Naive B cell (primary cell): ENCODE measurements around the gene RYR3. TPM values are rescaled to one million over a fixed set of nuclear protein-coding genes. Genes with fewer than 3 reads are reported as not detected.

Experiments
- ATAC-seq, 2 donors: fragments of 150-1000 bp; cut with Tn5 transposase; 2 replicates each; pipeline ENCODE4 v1.10.0; 2021; ENCODE audit warnings: low read depth in 2 of 2, mild to moderate bottlenecking in 2 of 2, moderate library complexity in 2 of 2
- DNase-seq: peaks from one replicate; pipeline ENCODE4 v3.0.0; 2022
- H3K27ac Mint-ChIP-seq, 6 donors: one replicate each; pipeline ENCODE4 v1.8.0; 2020 to 2022; ENCODE audit warnings: mild to moderate bottlenecking in 6 of 6, mixed read lengths in 6 of 6, moderate library complexity in 5 of 6, inconsistent platforms in 2 of 6
- H3K27me3 Mint-ChIP-seq, 3 donors: one replicate each; pipeline ENCODE4 v1.8.0; 2021 to 2022; ENCODE audit warnings: mixed read lengths in 3 of 3, mild to moderate bottlenecking in 1 of 3
- H3K36me3 Mint-ChIP-seq, 2 donors: one replicate each; pipeline ENCODE4 v1.8.0; 2020 to 2022; ENCODE audit warnings: mixed read lengths in 2 of 2, inconsistent platforms in 1 of 2, mild to moderate bottlenecking in 1 of 2
- H3K4me1 Mint-ChIP-seq, 3 donors: one replicate each; pipeline ENCODE4 v1.8.0; 2020 to 2022; ENCODE audit warnings: mixed read lengths in 3 of 3, inconsistent platforms in 1 of 3, mild to moderate bottlenecking in 1 of 3, moderate library complexity in 1 of 3
- H3K4me3 Mint-ChIP-seq, 8 donors: one replicate each; pipeline ENCODE4 v1.8.0; 2020 to 2022; ENCODE audit warnings: mild to moderate bottlenecking in 8 of 8, mixed read lengths in 8 of 8, moderate library complexity in 8 of 8, inconsistent platforms in 2 of 8
- H3K9me3 Mint-ChIP-seq, 7 donors: one replicate each; pipeline ENCODE4 v1.8.0; 2020 to 2022; ENCODE audit warnings: mixed read lengths in 7 of 7, mild to moderate bottlenecking in 5 of 7, inconsistent platforms in 2 of 7, moderate library complexity in 1 of 7
- polyA plus RNA-seq, 6 donors: library from polyadenylated mRNA; unstranded; fragments of 300-500 nt; fragmentation: Illumina TruSeq; gene quantifications; one replicate each; pipeline ENCODE4 v1.2.3, GENCODE V29; 2021; ENCODE audit warnings: low read depth in 6 of 6

Gene RYR3
- polyA plus RNA-seq, 6 donors from 2014 or later: 0.14 to 0.86 (median 0.23) TPM

- Mint-ChIP-seq H3K4me3 (no peak overlapping the region), H3K4me1 (no peaks in the 10 kb centered on the region), H3K9me3 (peaks cover 0 to 2% (median 0%) of the 10 kb centered on the region in 7 donors), H3K36me3 (no peaks in the 10 kb centered on the region), H3K27me3 (peaks cover 8 to 22% (median 17%) of the 10 kb centered on the region in 3 donors), H3K27ac (no peak overlapping the region)
- DNase-seq (no peak), ATAC-seq (no peak)
These were observed 12.1 kb upstream of the RYR3 start for GRCh38 chr15:33298631-33299030.

DNA sequence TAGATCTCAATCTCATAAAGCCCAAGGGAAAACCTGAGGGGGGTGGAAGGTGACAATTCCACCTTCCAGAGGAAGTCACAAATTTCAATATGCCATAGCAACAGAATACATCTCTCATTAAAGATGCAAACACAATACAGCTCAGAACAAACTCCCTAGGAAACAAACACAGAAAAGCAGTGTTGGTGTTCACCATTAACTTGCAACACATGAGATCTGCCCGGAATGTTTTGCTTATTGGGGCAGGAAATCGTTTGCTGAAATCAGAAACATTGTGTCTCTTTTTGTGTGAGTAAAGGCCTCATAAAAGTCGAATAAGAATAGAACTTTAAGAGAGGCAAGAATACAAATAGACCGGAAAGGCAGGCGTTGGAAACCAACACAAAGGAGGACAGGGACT, 5.8 kb upstream of the RYR3 start:
- DNase-seq: no peak
- H3K27ac Mint-ChIP-seq: no peak overlapping the region
- peaks cover 31 to 42% (median 37%) of the 10 kb centered on the region in 3 donors for H3K27me3 Mint-ChIP-seq
- H3K4me1 Mint-ChIP-seq: peaks cover 0 to under 1% (median 0%) of the 10 kb centered on the region in 3 donors
- peaks cover 0 to 2% (median 0%) of the 10 kb centered on the region in 7 donors for H3K9me3 Mint-ChIP-seq
- H3K4me3 Mint-ChIP-seq: no peak overlapping the region
- H3K36me3 Mint-ChIP-seq: no peaks in the 10 kb centered on the region
- no peak for ATAC-seq

DNA sequence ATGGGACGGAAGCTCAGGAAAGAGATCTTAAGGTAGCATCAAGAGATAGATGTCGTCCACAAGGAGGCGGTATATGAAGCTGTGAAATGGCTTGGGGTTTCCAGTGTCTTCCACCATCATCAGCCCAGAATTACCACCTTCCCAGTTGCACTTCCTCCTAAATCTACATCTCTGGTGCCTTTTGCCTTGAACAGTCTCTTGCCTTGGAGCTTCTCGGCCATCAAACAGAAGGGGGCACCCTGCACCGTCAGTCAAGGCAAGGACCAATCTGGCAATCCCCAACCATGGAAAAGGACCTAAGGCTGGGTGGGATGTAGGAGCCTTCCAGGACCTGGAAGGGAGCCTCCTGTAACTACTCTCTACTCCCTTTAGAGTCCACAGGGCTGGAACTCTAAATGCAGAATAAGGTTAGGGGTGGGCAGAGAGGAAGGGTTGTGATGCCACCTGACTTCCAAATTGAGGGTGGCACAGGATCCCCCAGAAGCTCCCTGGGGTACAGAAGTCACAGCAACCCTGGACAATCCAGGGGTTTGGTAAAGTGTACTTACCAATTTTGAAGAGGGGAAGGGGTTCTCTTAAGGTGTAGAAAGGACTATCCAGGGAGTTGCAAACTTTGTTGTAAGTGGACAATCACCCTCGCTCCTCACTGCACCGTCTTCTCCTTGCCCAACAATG, 1.0 kb upstream of the RYR3 start:
- H3K36me3 Mint-ChIP-seq: peaks cover 0 to 15% of the 10 kb centered on the region in 2 donors
- H3K27ac Mint-ChIP-seq: no peak overlapping the region
- H3K4me3 Mint-ChIP-seq: peak overlapping the region in 1 of 8 donors; percentile 32
- H3K9me3 Mint-ChIP-seq: peaks cover 0 to 5% (median 0%) of the 10 kb centered on the region in 7 donors
- peaks cover 52 to 58% (median 55%) of the 10 kb centered on the region in 3 donors for H3K27me3 Mint-ChIP-seq
- H3K4me1 Mint-ChIP-seq: peaks cover 0 to 11% (median 4%) of the 10 kb centered on the region in 3 donors
- ATAC-seq (no peak), DNase-seq (no peak)

DNA sequence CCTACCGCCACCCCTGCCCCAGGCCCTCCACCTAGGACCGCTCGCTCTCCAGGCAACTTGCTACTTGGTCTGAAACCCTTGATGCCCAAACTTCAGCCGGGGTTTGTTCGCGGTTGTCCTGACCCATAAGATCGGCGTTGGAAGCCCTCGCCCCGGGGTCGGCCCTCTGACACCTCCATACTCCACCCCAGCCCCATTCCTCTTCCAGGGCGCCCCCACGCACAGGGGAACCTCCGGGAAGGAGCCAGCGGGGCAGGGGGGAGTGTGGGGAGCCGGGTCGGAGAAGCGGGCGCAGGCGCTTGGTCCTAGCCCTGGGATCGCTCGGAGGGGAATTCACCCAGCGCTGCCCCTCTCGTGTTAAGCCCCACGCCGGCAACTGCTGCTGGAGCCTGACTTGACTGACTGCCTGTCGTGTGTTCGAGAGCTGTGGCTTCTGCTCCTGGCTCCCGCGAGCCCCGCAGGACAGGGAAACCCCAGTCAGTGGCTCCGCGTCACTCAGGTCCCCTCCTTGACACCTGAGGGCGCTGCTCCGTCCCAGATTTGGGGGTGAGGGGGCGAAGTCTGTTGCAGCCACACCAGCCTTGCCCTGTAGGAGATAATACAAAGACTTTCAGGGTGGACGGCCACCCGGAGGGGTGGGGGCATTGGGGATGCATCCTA, 675 bp downstream of the RYR3 start:
- Mint-ChIP-seq H3K27me3 (peaks cover 41 to 61% (median 58%) of the 10 kb centered on the region in 3 donors), H3K36me3 (peaks cover 0 to 15% of the 10 kb centered on the region in 2 donors)
- ATAC-seq: no peak

GRCh38 chr15:33313491-33313890, 2.7 kb downstream of the RYR3 start:
- no peak overlapping the region for H3K4me3 Mint-ChIP-seq
- peaks cover 0 to 11% (median 4%) of the 10 kb centered on the region in 3 donors for H3K4me1 Mint-ChIP-seq
- no peak overlapping the region for H3K27ac Mint-ChIP-seq
- peaks cover 0 to 15% of the 10 kb centered on the region in 2 donors for H3K36me3 Mint-ChIP-seq
- no peak for ATAC-seq
- peaks cover 45 to 76% (median 73%) of the 10 kb centered on the region in 3 donors for H3K27me3 Mint-ChIP-seq
- DNase-seq: no peak
- H3K9me3 Mint-ChIP-seq: peaks cover 0 to 5% (median 0%) of the 10 kb centered on the region in 7 donors

More for the DNA sequence above, 675 bp downstream of the RYR3 start:
- Mint-ChIP-seq H3K4me1 (peaks cover 0 to 11% (median 4%) of the 10 kb centered on the region in 3 donors), H3K27ac (no peak overlapping the region), H3K4me3 (peak overlapping the region in 1 of 8 donors; percentile 13), H3K9me3 (peaks cover 0 to 5% (median 0%) of the 10 kb centered on the region in 7 donors)
- DNase-seq: no peak

GRCh38 chr15:33314069-33314468, 3.3 kb downstream of the RYR3 start:
- DNase-seq: no peak
- peaks cover 43 to 74% (median 69%) of the 10 kb centered on the region in 3 donors for H3K27me3 Mint-ChIP-seq
- H3K9me3 Mint-ChIP-seq: peaks cover 0 to 5% (median 0%) of the 10 kb centered on the region in 7 donors
- ATAC-seq: no peak
- peak overlapping the region in 1 of 6 donors; percentile 54 for H3K27ac Mint-ChIP-seq
- peaks cover 0 to 15% of the 10 kb centered on the region in 2 donors for H3K36me3 Mint-ChIP-seq
- peaks cover 0 to 11% (median 4%) of the 10 kb centered on the region in 3 donors for H3K4me1 Mint-ChIP-seq
- no peak overlapping the region for H3K4me3 Mint-ChIP-seq

GRCh38 chr15:33315044-33315443, 4.3 kb downstream of the RYR3 start:
- H3K4me1 Mint-ChIP-seq: peaks cover 0 to 9% (median 4%) of the 10 kb centered on the region in 3 donors
- no peak overlapping the region for H3K4me3 Mint-ChIP-seq
- no peak overlapping the region for H3K27ac Mint-ChIP-seq
- peaks cover 33 to 64% (median 59%) of the 10 kb centered on the region in 3 donors for H3K27me3 Mint-ChIP-seq
- ATAC-seq (no peak), DNase-seq (no peak)
- peaks cover 0 to 15% of the 10 kb centered on the region in 2 donors for H3K36me3 Mint-ChIP-seq
- H3K9me3 Mint-ChIP-seq: peaks cover 0 to 5% (median 0%) of the 10 kb centered on the region in 7 donors

- Mint-ChIP-seq H3K4me3 (no peak overlapping the region), H3K27me3 (peaks cover 23 to 41% (median 32%) of the 10 kb centered on the region in 3 donors), H3K36me3 (no peaks in the 10 kb centered on the region), H3K27ac (peak overlapping the region in 1 of 6 donors; percentile 54), H3K9me3 (no peaks in the 10 kb centered on the region), H3K4me1 (no peaks in the 10 kb centered on the region)
- no peak for DNase-seq
- no peak for ATAC-seq
These were observed 7.1 kb downstream of the RYR3 start for GRCh38 chr15:33317896-33318295.

DNA sequence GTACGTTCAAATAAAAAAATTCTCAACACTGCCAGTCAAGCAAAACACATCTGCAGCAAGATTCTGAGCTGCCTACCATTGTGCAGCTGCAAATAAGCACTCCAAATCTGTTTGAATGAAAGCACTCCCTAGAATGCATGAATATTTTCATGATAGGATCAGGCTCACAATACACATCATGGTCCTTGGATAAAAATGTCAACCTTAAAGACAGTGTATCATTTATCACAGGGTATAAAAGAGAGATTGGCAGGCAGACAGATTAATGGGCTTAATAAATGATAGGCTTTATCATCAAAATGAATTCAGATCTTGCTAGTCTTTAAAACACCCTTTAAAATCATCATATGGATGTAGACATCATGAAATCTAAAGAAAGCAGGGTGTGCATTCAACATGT, 9.2 kb downstream of the RYR3 start:
- Mint-ChIP-seq H3K27me3 (peaks cover 9 to 22% (median 16%) of the 10 kb centered on the region in 3 donors), H3K4me3 (no peak overlapping the region), H3K36me3 (no peaks in the 10 kb centered on the region), H3K27ac (no peak overlapping the region), H3K9me3 (no peaks in the 10 kb centered on the region), H3K4me1 (peaks cover 0 to 6% (median 0%) of the 10 kb centered on the region in 3 donors)
- ATAC-seq (no peak), DNase-seq (no peak)

DNA sequence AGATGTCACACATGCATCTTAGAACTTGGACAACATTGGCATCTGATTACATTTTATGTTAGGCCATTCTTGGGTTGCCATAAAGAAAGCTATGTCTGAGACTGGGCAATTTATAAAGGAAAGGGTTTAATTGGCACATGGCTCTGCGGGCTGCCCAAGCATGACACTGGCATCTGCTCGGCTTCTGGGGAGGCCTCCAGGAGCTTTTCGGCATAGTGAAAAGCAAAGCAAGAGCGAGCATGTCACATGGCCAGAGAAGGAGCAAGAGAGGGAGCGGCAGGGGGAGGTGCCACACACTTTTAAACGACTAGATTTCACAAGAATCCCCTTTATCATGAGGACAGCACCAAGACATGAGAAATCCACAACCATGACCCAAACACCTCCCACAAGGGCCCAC, 11.3 kb downstream of the RYR3 start:
- Mint-ChIP-seq H3K27ac (no peak overlapping the region), H3K4me1 (peaks cover 0 to 6% (median 0%) of the 10 kb centered on the region in 3 donors), H3K4me3 (no peak overlapping the region), H3K9me3 (peaks cover 0 to 5% (median 0%) of the 10 kb centered on the region in 7 donors), H3K27me3 (peaks cover 9 to 26% (median 12%) of the 10 kb centered on the region in 3 donors), H3K36me3 (no peaks in the 10 kb centered on the region)
- no peak for DNase-seq
- ATAC-seq: no peak

- Mint-ChIP-seq H3K27ac (no peak overlapping the region), H3K9me3 (peaks cover 0 to 5% (median 0%) of the 10 kb centered on the region in 7 donors), H3K4me1 (peaks cover 0 to 6% (median 0%) of the 10 kb centered on the region in 3 donors), H3K4me3 (peak overlapping the region in 1 of 8 donors; percentile 1), H3K36me3 (no peaks in the 10 kb centered on the region), H3K27me3 (peaks cover 7 to 27% (median 8%) of the 10 kb centered on the region in 3 donors)
- ATAC-seq (no peak), DNase-seq (no peak)
These were observed 13.8 kb downstream of the RYR3 start for GRCh38 chr15:33324609-33325008.

GRCh38 chr15:33326908-33327307, 16.1 kb downstream of the RYR3 start:
- Mint-ChIP-seq H3K4me1 (peaks cover 0 to 6% (median 0%) of the 10 kb centered on the region in 3 donors), H3K27me3 (peaks cover 17 to 46% (median 18%) of the 10 kb centered on the region in 3 donors), H3K4me3 (no peak overlapping the region), H3K36me3 (no peaks in the 10 kb centered on the region), H3K27ac (no peak overlapping the region), H3K9me3 (peaks cover 0 to 5% (median 0%) of the 10 kb centered on the region in 7 donors)
- ATAC-seq (no peak), DNase-seq (no peak)

DNA sequence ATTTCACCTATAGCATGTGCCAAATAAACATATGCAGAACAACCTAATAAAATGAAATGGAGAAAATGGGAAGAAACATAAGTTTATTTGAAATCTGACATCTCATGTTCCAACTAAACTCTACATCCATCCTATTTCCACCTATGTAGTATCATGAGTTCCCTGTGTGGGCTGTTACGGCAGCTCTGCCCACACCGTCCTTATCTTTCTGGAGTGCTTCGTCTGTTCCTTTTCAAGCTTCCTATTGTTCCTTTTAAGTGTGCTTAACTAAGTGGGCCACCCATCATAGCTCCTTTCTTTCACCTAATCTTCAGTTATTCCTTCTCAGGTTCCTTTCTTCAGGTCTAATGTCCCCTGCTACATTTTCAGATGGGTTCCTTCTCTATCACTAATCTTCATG, 17.3 kb downstream of the RYR3 start:
- Mint-ChIP-seq H3K27ac (no peak overlapping the region), H3K36me3 (no peaks in the 10 kb centered on the region), H3K27me3 (peaks cover 18 to 47% (median 19%) of the 10 kb centered on the region in 3 donors), H3K4me1 (peaks cover 0 to 6% (median 0%) of the 10 kb centered on the region in 3 donors), H3K4me3 (no peak overlapping the region), H3K9me3 (peaks cover 0 to 5% (median 0%) of the 10 kb centered on the region in 7 donors)
- no peak for DNase-seq
- no peak for ATAC-seq
